Measurements from ENCODE around the gene RNU11.
A peak's percentile ranks its signal among the peaks of the same experiment; 100 is the strongest.
"Not testable (repeated sequence)": the region's sequence is repeated elsewhere in the genome, so short reads cannot be mapped to it uniquely, and the experiment has no call there.

RNU11 gene

GRCh38 chr1:28656335-28656734 lies 7.9 kb downstream of the RNU11 start:
- Histone ChIP-seq H3K36me3 (ENCODE audit: control insufficient read depth in 5 of 5, insufficient read depth in 5 of 5, low read length in 5 of 5) (no peaks in the 10 kb centered on the region), H3K9ac (ENCODE audit: low read length in 5 of 5) (no peak overlapping the region), H3K9me3 (ENCODE audit: control insufficient read depth in 5 of 5, low read length in 5 of 5) (no peaks in the 10 kb centered on the region), H3K27me3 (ENCODE audit: control insufficient read depth in 5 of 5, insufficient read depth in 4 of 5, low read length in 5 of 5) (no peaks in the 10 kb centered on the region), H3K4me1 (ENCODE audit: control insufficient read depth in 5 of 5, insufficient read depth in 5 of 5, low read length in 5 of 5) (no peaks in the 10 kb centered on the region), H3K27ac (ENCODE audit: low read depth, low read length) (no peak overlapping the region), H3K4me3 (ENCODE audit: low read depth in 1 of 5, low read length in 5 of 5) (no peak overlapping the region)

DNA sequence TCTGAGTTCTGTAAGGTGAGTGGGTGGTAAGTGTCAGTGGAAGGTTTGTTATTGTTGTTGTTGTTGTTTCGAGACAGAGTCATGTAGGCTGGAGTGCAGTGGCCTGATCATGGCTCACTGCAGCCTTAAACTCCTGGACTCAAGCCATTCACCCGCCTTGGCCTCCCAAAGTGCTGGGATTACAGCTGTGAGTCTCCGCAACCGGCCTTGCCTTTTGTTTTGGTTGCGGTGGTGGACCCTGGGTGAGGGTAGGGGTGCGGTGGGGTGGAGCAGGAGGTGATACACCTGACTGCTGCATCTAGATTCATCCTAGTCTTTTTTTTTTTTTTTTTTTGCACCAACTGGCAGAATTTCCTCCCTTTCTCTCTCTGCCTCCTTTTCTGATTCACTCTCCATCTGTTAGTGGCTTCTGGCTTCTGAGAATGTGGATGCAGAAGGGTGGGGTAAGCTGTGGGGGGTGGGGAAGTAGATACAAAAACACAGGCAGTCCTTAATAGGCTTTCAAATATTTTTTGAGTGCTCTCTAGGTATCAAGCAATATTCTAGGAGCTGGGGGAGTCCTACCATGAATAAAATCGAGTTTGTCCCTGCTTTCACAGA lies 15.6 kb downstream of the RNU11 start:
- Histone ChIP-seq H3K9me3 (ENCODE audit: control insufficient read depth in 5 of 5, low read length in 5 of 5) (no peaks in the 10 kb centered on the region), H3K4me3 (ENCODE audit: low read depth in 1 of 5, low read length in 5 of 5) (no peak overlapping the region), H3K9ac (ENCODE audit: low read length in 5 of 5) (no peak overlapping the region), H3K36me3 (ENCODE audit: control insufficient read depth in 5 of 5, insufficient read depth in 5 of 5, low read length in 5 of 5) (no peaks in the 10 kb centered on the region), H3K4me1 (ENCODE audit: control insufficient read depth in 5 of 5, insufficient read depth in 5 of 5, low read length in 5 of 5) (peaks cover 0 to 8% (median 8%) of the 10 kb centered on the region in 5 donors), H3K27ac (ENCODE audit: low read depth, low read length) (no peak overlapping the region), H3K27me3 (ENCODE audit: control insufficient read depth in 5 of 5, insufficient read depth in 4 of 5, low read length in 5 of 5) (no peaks in the 10 kb centered on the region)

- no peak overlapping the region for H3K9ac ChIP-seq (ENCODE audit: low read length in 5 of 5)
- H3K36me3 ChIP-seq (ENCODE audit: control insufficient read depth in 5 of 5, insufficient read depth in 5 of 5, low read length in 5 of 5) = no peaks in the 10 kb centered on the region
- H3K4me3 ChIP-seq (ENCODE audit: low read depth in 1 of 5, low read length in 5 of 5) = no peak overlapping the region
- H3K4me1 ChIP-seq (ENCODE audit: control insufficient read depth in 5 of 5, insufficient read depth in 5 of 5, low read length in 5 of 5) = peaks cover 0 to 18% (median 15%) of the 10 kb centered on the region in 5 donors
- no peak overlapping the region for H3K27ac ChIP-seq (ENCODE audit: low read depth, low read length)
- no peaks in the 10 kb centered on the region for H3K9me3 ChIP-seq (ENCODE audit: control insufficient read depth in 5 of 5, low read length in 5 of 5)
- H3K27me3 ChIP-seq (ENCODE audit: control insufficient read depth in 5 of 5, insufficient read depth in 4 of 5, low read length in 5 of 5) = no peaks in the 10 kb centered on the region
These were observed 18.4 kb downstream of the RNU11 start for GRCh38 chr1:28666806-28667205.

DNA sequence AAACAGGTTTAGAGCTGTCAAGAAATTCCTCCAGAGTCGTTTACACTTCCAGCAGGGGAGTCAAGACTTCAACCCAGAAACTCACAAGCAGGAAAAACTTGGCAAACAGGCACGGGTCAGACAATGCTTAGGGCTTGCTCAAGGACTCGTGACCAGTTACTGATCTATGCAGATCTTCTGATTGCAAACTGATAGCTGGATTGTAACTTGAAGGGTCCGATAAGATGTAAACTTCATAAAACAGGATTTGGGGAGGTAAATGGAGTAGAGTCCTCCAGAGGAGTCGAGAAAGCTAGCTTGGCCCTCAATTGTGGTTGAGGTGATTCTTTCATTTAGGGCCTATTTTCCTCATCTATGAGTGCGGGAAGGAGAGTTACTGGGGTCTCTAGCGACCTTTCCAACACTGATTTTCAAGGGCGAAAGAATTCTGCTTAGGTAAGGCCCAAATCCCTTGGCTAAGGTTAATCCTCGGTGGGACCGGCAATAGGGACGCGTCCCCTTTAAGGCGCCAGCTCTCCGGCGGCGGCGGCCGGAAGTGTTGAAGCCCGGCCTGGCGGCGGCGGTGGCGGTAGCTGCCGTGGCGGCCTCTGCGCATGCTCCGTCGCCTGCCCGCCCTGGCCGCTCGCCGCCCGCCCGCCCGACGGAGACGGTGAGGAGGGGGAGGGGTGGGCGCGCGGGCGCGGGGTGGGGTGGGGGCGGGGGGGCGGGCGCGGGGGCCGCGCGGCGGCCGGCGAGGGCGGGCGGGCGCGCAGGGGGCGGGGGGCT lies 20.0 kb downstream of the RNU11 start, which contains the start of gene GMEB1:
Gene GMEB1, plus strand, starts transcription at position 594 of the 765 bp plus-strand sequence. CDS start 14,829 bp downstream, outside the sequence.
- Histone ChIP-seq H3K4me1 (ENCODE audit: control insufficient read depth in 5 of 5, insufficient read depth in 5 of 5, low read length in 5 of 5) (peaks cover 0 to 18% (median 15%) of the 10 kb centered on the region in 5 donors), H3K9me3 (ENCODE audit: control insufficient read depth in 5 of 5, low read length in 5 of 5) (no peaks in the 10 kb centered on the region), H3K9ac (ENCODE audit: low read length in 5 of 5) (peak within 1 kb of the TSS; percentile 84 to 100 (median 94)), H3K36me3 (ENCODE audit: control insufficient read depth in 5 of 5, insufficient read depth in 5 of 5, low read length in 5 of 5) (no peaks in the 10 kb centered on the region), H3K27me3 (ENCODE audit: control insufficient read depth in 5 of 5, insufficient read depth in 4 of 5, low read length in 5 of 5) (no peaks in the 10 kb centered on the region), H3K4me3 (ENCODE audit: low read depth in 1 of 5, low read length in 5 of 5) (peak within 1 kb of the TSS; percentile 83 to 90 (median 85)), H3K27ac (ENCODE audit: low read depth, low read length) (peak within 1 kb of the TSS; percentile 93)

DNA sequence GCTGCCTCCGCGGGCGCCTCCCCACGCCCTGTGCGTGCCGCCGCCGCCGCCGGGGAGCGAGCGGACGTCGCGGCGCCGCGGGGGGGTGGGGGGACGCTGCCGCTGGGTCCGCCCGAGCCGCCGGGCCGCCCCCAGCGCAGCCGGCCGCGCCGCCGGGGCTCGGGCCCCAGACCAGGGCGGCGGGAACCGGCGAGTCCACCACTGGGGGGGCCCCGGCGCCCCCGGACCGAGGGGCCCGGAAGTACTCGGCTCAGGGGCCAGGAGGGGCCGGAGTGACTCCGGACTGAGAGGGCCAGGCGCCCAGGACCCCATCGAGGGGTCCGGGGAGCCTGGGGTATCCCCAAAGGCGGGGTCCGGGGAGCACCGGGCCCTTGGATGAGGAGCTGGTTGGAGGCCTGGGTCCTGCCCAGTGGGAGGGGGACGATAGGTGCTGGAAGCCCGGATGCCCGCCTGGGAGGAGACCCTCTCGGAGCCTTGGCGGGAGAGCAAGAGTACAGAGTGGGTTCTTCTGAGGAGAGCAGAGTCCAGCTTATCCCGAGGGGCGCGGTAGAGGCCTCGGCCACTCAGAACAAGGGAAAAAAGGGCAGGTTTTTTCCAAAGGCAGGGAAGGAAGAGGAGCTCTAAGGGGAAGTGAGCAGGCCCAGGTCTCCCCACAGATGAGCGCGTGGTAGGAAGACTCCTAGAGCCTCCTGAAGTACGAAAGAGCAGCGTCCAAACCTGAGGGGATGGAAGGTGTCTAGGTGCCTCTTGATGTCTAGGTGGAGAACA lies 20.7 kb downstream of the RNU11 start:
- Histone ChIP-seq H3K4me1 (ENCODE audit: control insufficient read depth in 5 of 5, insufficient read depth in 5 of 5, low read length in 5 of 5) (peaks cover 0 to 18% (median 15%) of the 10 kb centered on the region in 5 donors), H3K4me3 (ENCODE audit: low read depth in 1 of 5, low read length in 5 of 5) (peak overlapping the region; percentile 83 to 90 (median 85)), H3K9ac (ENCODE audit: low read length in 5 of 5) (peak overlapping the region; percentile 79 to 100 (median 94)), H3K9me3 (ENCODE audit: control insufficient read depth in 5 of 5, low read length in 5 of 5) (no peaks in the 10 kb centered on the region), H3K27ac (ENCODE audit: low read depth, low read length) (peak overlapping the region; percentile 89), H3K36me3 (ENCODE audit: control insufficient read depth in 5 of 5, insufficient read depth in 5 of 5, low read length in 5 of 5) (no peaks in the 10 kb centered on the region), H3K27me3 (ENCODE audit: control insufficient read depth in 5 of 5, insufficient read depth in 4 of 5, low read length in 5 of 5) (no peaks in the 10 kb centered on the region)

DNA sequence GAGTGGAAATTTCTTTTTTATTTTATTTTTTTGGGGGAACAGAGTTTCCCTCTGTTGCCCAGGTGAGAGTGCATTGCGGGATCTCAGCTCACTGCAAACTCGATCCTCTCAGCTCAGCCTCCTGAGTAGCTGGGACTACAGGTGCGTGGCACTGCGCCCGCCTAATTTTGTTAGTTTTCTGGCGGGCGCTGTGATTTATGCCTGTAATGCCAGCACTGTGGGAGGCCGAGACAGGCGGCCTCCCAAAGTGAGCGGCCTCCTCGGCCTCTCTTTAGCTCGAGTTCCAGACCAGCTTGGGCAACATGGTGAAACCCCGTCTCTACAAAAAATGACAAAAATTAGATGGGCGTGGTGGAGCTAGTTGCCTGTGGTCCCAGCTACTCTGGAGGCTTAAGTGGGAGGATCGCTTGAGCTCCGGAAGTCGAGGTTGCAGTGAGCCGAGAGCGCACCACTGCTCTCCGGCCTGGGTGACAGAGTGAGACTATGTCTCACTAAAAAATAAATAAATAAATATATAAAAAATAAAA lies 22.9 kb downstream of the RNU11 start:
- H3K27ac ChIP-seq (ENCODE audit: low read depth, low read length) = no peak overlapping the region
- H3K36me3 ChIP-seq (ENCODE audit: control insufficient read depth in 5 of 5, insufficient read depth in 5 of 5, low read length in 5 of 5) = no peaks in the 10 kb centered on the region
- H3K4me1 ChIP-seq (ENCODE audit: control insufficient read depth in 5 of 5, insufficient read depth in 5 of 5, low read length in 5 of 5) = peaks cover 0 to 21% (median 16%) of the 10 kb centered on the region in 5 donors
- H3K4me3 ChIP-seq (ENCODE audit: low read depth in 1 of 5, low read length in 5 of 5) = no peak overlapping the region
- H3K9ac ChIP-seq (ENCODE audit: low read length in 5 of 5) = no peak overlapping the region
- H3K9me3 ChIP-seq (ENCODE audit: control insufficient read depth in 5 of 5, low read length in 5 of 5) = no peaks in the 10 kb centered on the region
- H3K27me3 ChIP-seq (ENCODE audit: control insufficient read depth in 5 of 5, insufficient read depth in 4 of 5, low read length in 5 of 5) = no peaks in the 10 kb centered on the region

DNA sequence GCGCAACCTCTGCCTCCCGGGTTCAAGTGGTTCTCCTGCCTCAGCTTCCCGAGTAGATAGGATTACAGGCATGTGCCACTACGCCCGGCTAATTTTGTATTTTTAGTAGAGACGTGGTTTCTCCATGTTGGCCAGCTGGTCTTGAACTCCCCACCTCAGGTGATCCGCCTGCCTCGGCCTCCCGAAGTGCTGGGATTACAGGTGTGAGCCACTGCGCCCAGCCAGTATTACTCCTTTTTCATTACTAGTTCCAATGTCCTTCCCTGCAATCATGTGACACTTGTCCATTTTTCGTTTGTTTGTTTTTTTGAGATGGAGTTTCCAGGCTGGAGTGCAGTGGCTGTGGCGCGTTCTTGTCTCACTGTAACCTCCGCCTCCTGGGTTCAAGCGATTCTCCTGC lies 24.6 kb downstream of the RNU11 start:
- H3K36me3 ChIP-seq (ENCODE audit: control insufficient read depth in 5 of 5, insufficient read depth in 5 of 5, low read length in 5 of 5); H3K27ac ChIP-seq (ENCODE audit: low read depth, low read length); H3K27me3 ChIP-seq (ENCODE audit: control insufficient read depth in 5 of 5, insufficient read depth in 4 of 5, low read length in 5 of 5); H3K9me3 ChIP-seq (ENCODE audit: control insufficient read depth in 5 of 5, low read length in 5 of 5); H3K4me3 ChIP-seq (ENCODE audit: low read depth in 1 of 5, low read length in 5 of 5); H3K9ac ChIP-seq (ENCODE audit: low read length in 5 of 5): not testable (repeated sequence)
- peaks cover 0 to 20% (median 13%) of the 10 kb centered on the region in 5 donors for H3K4me1 ChIP-seq (ENCODE audit: control insufficient read depth in 5 of 5, insufficient read depth in 5 of 5, low read length in 5 of 5)

DNA sequence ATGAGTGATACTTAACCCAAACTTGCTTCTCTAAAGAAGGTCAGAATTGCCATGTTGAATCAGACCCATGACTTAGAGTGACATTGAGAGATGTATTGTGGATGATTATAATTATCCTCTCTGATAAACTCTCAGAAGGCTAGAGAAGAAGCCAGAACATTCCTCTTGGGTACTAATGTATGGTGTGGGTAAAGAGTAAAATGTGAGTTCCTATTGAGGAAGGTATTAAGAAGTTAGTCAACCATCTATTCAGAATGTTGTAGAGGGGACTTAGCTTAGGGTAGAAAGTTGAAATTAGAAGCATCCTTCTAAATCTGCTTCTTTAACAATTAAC lies 27.5 kb downstream of the RNU11 start:
- H3K9me3 ChIP-seq (ENCODE audit: control insufficient read depth in 5 of 5, low read length in 5 of 5) = no peaks in the 10 kb centered on the region
- no peak overlapping the region for H3K27ac ChIP-seq (ENCODE audit: low read depth, low read length)
- H3K36me3 ChIP-seq (ENCODE audit: control insufficient read depth in 5 of 5, insufficient read depth in 5 of 5, low read length in 5 of 5) = peaks cover 0 to under 1% (median 0%) of the 10 kb centered on the region in 5 donors
- no peak overlapping the region for H3K9ac ChIP-seq (ENCODE audit: low read length in 5 of 5)
- H3K4me1 ChIP-seq (ENCODE audit: control insufficient read depth in 5 of 5, insufficient read depth in 5 of 5, low read length in 5 of 5) = peaks cover 0 to 7% (median 0%) of the 10 kb centered on the region in 5 donors
- H3K4me3 ChIP-seq (ENCODE audit: low read depth in 1 of 5, low read length in 5 of 5) = no peak overlapping the region
- H3K27me3 ChIP-seq (ENCODE audit: control insufficient read depth in 5 of 5, insufficient read depth in 4 of 5, low read length in 5 of 5) = no peaks in the 10 kb centered on the region

DNA sequence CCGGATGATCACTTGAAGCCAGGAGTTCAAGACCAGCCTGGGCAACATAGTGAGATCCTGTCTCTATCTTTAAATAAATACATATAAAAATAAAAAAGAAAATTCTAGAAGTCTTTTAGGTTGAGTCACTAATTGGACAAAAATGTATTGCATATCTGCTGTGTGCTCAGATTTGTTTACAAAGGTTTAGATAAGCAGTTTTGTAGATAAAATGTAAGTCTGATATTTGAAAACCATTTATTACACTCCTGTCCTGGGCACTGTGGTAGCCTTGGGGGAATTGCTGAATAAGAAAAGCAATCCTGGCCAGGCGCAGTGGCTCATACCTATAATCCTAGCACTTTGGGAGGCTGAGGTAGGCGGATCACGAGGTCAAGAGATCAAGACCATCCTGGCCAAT lies 31.8 kb downstream of the RNU11 start:
- H3K9me3 ChIP-seq (ENCODE audit: control insufficient read depth in 5 of 5, low read length in 5 of 5) = no peaks in the 10 kb centered on the region

More for the DNA sequence above, 31.8 kb downstream of the RNU11 start:
- no peaks in the 10 kb centered on the region for H3K27me3 ChIP-seq (ENCODE audit: control insufficient read depth in 5 of 5, insufficient read depth in 4 of 5, low read length in 5 of 5)
- peaks cover 5 to 30% (median 14%) of the 10 kb centered on the region in 5 donors for H3K36me3 ChIP-seq (ENCODE audit: control insufficient read depth in 5 of 5, insufficient read depth in 5 of 5, low read length in 5 of 5)
- no peak overlapping the region for H3K9ac ChIP-seq (ENCODE audit: low read length in 5 of 5)
- peaks cover 0 to 6% (median 0%) of the 10 kb centered on the region in 5 donors for H3K4me1 ChIP-seq (ENCODE audit: control insufficient read depth in 5 of 5, insufficient read depth in 5 of 5, low read length in 5 of 5)
- no peak overlapping the region for H3K27ac ChIP-seq (ENCODE audit: low read depth, low read length)
- no peak overlapping the region for H3K4me3 ChIP-seq (ENCODE audit: low read depth in 1 of 5, low read length in 5 of 5)

Measured in subcutaneous abdominal adipose tissue (tissue), 5 donors.